ENCODE measurements around the gene FBXL3. TPM values are rescaled to one million over a fixed set of nuclear protein-coding genes. Genes with fewer than 3 reads are reported as not detected.

Gene FBXL3
- total RNA-seq, 1 donor from 2014 or later = 46.5 TPM

Other genes with a start within 250 kb of the FBXL3 start
- 52.0 and 98.6 TPM in 2 replicates for gene KCTD12, start 140.8 kb downstream of the FBXL3 start, total RNA-seq
- not detected in 2 replicates for gene ACOD1, start 78.6 kb downstream of the FBXL3 start, total RNA-seq
- 25.7 and 27.0 TPM in 2 replicates for gene CLN5, start 35.1 kb downstream of the FBXL3 start, total RNA-seq